GM19438 (cell line): ENCODE results near the gene SESN3.
"Not testable (repeated sequence)": the region's sequence is repeated elsewhere in the genome, so short reads cannot be mapped to it uniquely, and the experiment has no call there.

Experiments used
- ATAC-seq: cut with Tn5 transposase; IDR thresholded peaks from one replicate; pipeline ENCODE4 v1.9.1; 2021; ENCODE audit warnings: low read depth; ENCODE audit not compliant: unreplicated experiment

Gene SESN3

GRCh38 chr11:95156133-95156721 is 74.8 kb downstream of the SESN3 start:
- ATAC-seq: no peak

GRCh38 chr11:95155385-95155784 is 75.6 kb downstream of the SESN3 start:
- no peak for ATAC-seq

- no peak for ATAC-seq
Observed at GRCh38 chr11:95154514-95154913, 76.5 kb downstream of the SESN3 start.

- ATAC-seq: no peak
Observed at GRCh38 chr11:95153857-95154246, 77.2 kb downstream of the SESN3 start.

- no peak for ATAC-seq
Observed at GRCh38 chr11:95152876-95153856, 77.8 kb downstream of the SESN3 start.

- peak; percentile 89 for ATAC-seq
Observed at GRCh38 chr11:95150956-95151684, 79.9 kb downstream of the SESN3 start.

GRCh38 chr11:95149651-95150364 is 81.2 kb downstream of the SESN3 start:
- ATAC-seq: no peak

- no peak for ATAC-seq
Observed at GRCh38 chr11:95148938-95149337, 82.1 kb downstream of the SESN3 start.

- ATAC-seq: no peak
Observed at GRCh38 chr11:95148406-95148805, 82.6 kb downstream of the SESN3 start.

GRCh38 chr11:95147364-95147905 is 83.6 kb downstream of the SESN3 start:
- ATAC-seq: no peak

- no peak for ATAC-seq
Observed at GRCh38 chr11:95145430-95146060, 85.5 kb downstream of the SESN3 start.

- no peak for ATAC-seq
Observed at GRCh38 chr11:95144313-95145235, 86.4 kb downstream of the SESN3 start.

- ATAC-seq: no peak
Observed at GRCh38 chr11:95143106-95143681, 87.8 kb downstream of the SESN3 start.

- no peak for ATAC-seq
Observed at GRCh38 chr11:95142431-95142830, 88.6 kb downstream of the SESN3 start.

- ATAC-seq: no peak
Observed at GRCh38 chr11:95140397-95141033, 90.5 kb downstream of the SESN3 start.

GRCh38 chr11:95138448-95138847 is 92.6 kb downstream of the SESN3 start:
- ATAC-seq: peak; percentile 84

GRCh38 chr11:95137299-95137698 is 93.7 kb downstream of the SESN3 start:
- no peak for ATAC-seq

- ATAC-seq: not testable (repeated sequence)
Observed at GRCh38 chr11:95136747-95137146, 94.3 kb downstream of the SESN3 start.
